ENCODE data around the gene CNPY4. TPM values are rescaled to one million over a fixed set of nuclear protein-coding genes. Genes with fewer than 3 reads are reported as not detected.
"Not testable (repeated sequence)": the region's sequence is repeated elsewhere in the genome, so short reads cannot be mapped to it uniquely, and the experiment has no call there.

Gene CNPY4
- total and polyA plus RNA-seq, 12 donors, result 14.0 to 46.5 (median 24.2) TPM

DNA sequence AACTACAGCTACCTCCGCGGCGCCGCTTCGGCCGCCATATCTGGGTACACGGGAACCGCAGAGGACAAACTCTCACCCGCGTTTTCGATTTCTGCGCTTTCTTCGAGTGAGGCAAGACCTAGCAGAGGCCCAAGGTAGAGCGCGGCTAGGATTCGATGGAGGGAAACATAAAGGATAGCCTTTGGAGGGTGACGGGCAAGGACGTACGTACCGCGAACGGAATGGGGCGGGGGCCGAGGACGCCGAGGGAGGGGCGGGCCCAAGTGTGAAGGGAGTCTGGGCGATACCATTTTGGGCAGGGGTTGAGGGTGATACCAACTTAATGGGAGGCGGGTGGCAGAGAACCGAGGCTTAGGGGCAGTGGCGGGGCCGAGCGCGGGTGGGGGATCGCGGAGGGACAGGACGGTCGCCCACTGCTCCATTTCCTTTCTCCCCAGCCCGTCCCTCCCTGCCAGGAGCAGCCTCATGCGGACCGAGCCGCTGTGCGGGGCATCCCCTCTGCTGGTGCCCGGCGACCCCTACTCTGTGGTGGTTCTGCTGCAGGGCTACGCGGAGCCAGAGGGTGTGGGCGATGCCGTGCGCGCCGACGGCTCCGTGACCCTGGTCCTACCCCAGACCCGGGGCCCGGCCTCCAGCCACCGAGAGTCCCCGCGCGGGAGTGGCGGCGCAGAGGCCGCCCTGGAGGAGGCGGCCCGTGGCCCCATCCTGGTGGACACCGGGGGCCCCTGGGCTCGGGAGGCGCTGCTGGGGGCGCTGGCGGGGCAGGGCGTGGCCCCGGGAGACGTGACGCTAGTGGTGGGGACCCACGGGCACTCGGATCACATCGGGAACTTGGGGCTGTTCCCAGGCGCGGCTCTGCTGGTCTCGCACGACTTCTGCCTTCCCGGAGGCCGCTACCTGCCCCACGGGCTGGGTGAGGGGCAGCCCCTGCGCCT is 7.8 kb downstream of the CNPY4 start, which contains the start of gene MBLAC1:
TSS of gene MBLAC1 (plus strand) at position 37 of the 935 bp plus-strand sequence. CDS start at position 466, 429 bp downstream.
- Histone ChIP-seq H3K9me3 (replicated peaks in 1 of 3) (no peaks in the 10 kb centered on the region), H3K27ac (peak within 1 kb of the TSS; percentile 87 to 99 (median 92)), H3K4me3 (peak within 1 kb of the TSS; percentile 57 to 95 (median 71)), H3K36me3 (replicated peaks in 1 of 2) (no peaks in the 10 kb centered on the region), H3K4me1 (replicated peaks in 1 of 2) (peaks cover 14 to 26% of the 10 kb centered on the region in 2 donors), H3K27me3 (no peaks in the 10 kb centered on the region)
- peak; percentile 88 to 94 (median 91) for DNase-seq
- intact Hi-C loops (cut with DNase I), result no loop called here
- TF ChIP-seq, protein P1, sequence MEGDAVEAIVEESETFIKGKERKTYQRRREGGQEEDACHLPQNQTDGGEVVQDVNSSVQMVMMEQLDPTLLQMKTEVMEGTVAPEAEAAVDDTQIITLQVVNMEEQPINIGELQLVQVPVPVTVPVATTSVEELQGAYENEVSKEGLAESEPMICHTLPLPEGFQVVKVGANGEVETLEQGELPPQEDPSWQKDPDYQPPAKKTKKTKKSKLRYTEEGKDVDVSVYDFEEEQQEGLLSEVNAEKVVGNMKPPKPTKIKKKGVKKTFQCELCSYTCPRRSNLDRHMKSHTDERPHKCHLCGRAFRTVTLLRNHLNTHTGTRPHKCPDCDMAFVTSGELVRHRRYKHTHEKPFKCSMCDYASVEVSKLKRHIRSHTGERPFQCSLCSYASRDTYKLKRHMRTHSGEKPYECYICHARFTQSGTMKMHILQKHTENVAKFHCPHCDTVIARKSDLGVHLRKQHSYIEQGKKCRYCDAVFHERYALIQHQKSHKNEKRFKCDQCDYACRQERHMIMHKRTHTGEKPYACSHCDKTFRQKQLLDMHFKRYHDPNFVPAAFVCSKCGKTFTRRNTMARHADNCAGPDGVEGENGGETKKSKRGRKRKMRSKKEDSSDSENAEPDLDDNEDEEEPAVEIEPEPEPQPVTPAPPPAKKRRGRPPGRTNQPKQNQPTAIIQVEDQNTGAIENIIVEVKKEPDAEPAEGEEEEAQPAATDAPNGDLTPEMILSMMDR (IDR thresholded peaks at IDR 0.05), result no peak
- peak; percentile 22 to 59 for TF ChIP-seq POLR2A (IDR thresholded peaks at IDR 0.05)
- whole genome bisulfite sequencing, 4 donors, result 0 to 1% (median 0%) methylated on average over 24 to 85 of the region's 85 CpGs

DNA sequence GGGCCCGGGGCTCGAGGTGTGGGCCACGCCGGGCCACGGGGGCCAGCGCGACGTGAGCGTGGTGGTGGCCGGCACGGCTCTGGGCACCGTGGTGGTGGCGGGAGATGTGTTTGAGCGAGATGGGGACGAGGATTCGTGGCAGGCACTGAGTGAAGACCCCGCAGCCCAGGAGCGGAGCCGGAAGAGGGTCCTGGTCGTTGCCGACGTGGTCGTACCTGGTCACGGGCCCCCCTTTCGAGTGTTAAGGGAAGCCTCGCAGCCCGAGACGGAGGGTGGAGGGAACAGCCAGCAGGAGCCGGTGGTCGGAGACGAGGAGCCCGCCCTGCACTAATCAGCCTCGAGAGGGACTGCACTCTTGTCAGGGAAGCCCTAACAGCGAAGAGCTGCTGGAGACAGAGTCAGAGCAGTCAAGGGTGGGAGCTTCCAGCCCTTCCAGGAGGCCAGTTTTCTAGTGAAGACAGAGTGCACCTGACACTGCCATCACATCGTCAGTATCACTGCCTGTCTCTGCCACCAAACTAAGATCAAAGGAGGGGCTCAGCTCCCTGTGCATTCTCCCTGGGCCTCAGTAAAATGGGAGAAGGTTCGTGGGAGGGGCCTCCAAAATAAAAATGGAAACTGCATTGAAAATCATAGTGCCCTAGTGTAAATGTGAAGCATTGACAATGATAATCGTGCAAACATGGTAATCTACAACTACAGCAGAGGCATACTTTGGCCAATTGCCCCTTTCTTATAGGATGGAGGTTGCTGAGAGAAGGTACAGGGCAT is 8.6 kb downstream of the CNPY4 start:
- peak overlapping the region in 3 of 5 donors; percentile 87 to 99 (median 95) for H3K27ac ChIP-seq
- H3K27me3 ChIP-seq, result no peaks in the 10 kb centered on the region
- 4 to 6% (median 5%) methylated on average over 22 to 37 of the region's 37 CpGs for WGBS, 4 donors
- TF ChIP-seq, protein P1 (IDR thresholded peaks at IDR 0.05), result no peak
- no peak for TF ChIP-seq POLR2A (IDR thresholded peaks at IDR 0.05)
- peak overlapping the region; percentile 25 to 95 (median 71) for H3K4me3 ChIP-seq
- intact Hi-C loops (cut with DNase I), result no loop called here
- H3K9me3 ChIP-seq (replicated peaks in 1 of 3), result no peaks in the 10 kb centered on the region
- H3K36me3 ChIP-seq (replicated peaks in 1 of 2), result no peaks in the 10 kb centered on the region
- DNase-seq, result peak in 3 of 7 donors; percentile 38 to 43 (median 39)
- peaks cover 14 to 26% of the 10 kb centered on the region in 2 donors for H3K4me1 ChIP-seq (replicated peaks in 1 of 2)

DNA sequence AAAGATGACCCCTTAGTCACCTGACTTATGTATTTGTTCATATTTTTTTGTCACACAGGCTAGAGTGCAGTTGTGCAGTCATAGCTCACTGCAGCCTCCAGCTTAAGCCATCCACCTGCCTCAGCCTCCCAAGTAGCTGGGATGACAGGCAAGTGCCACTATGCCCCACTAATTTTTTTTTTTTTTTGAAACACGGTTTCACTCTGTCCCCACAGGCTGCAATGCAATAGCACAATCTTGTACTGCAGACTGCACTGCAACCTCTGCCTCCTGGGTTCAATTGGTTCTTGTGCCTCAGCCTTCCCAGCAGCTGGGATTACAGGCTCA is 9.2 kb downstream of the CNPY4 start:
- intact Hi-C loops (cut with DNase I), result no loop called here
- H3K9me3 ChIP-seq (replicated peaks in 1 of 3), result no peaks in the 10 kb centered on the region
- H3K4me3 ChIP-seq, result no peak overlapping the region
- H3K27ac ChIP-seq, result no peak overlapping the region
- WGBS, 4 donors, result 40 to 71% (median 63%) methylated on average over 1 of the region's 1 CpG
- H3K4me1 ChIP-seq (replicated peaks in 1 of 2), result peaks cover 14 to 26% of the 10 kb centered on the region in 2 donors
- H3K36me3 ChIP-seq (replicated peaks in 1 of 2), result no peaks in the 10 kb centered on the region
- TF ChIP-seq POLR2A (IDR thresholded peaks at IDR 0.05), result no peak
- TF ChIP-seq, protein P1 (IDR thresholded peaks at IDR 0.05), result no peak
- DNase-seq, result no peak
- H3K27me3 ChIP-seq, result no peaks in the 10 kb centered on the region

DNA sequence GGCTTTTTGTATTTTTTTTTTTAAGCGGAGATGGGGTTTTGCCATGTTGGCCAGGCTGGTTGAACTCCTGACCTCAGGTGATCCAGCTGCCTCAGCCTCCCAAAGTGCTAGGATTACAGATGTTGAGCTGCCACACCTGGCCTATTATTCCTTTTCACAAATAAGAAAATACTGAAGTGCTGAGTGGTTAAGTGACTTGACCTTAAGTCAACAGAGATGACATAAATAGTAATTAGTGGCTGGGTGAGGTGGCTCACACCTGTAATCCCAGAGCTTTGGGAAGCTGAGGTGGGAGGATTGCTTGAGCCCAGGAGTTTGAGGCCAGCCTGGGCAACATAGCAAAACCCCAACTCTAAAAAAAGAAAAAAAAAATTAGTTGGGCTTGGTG is 10.8 kb downstream of the CNPY4 start:
- H3K36me3 ChIP-seq (replicated peaks in 1 of 2); DNase-seq; H3K9me3 ChIP-seq (replicated peaks in 1 of 3); H3K27me3 ChIP-seq; H3K27ac ChIP-seq; H3K4me3 ChIP-seq: not testable (repeated sequence)
- intact Hi-C loops (cut with DNase I), result loop anchor here (5.0 kb wide), 2 partner anchors 77 to 87 kb away; partner anchors contain the start of gene PVRIG (in 1 of the 2)
- peaks cover 14 to 25% of the 10 kb centered on the region in 2 donors for H3K4me1 ChIP-seq (replicated peaks in 1 of 2)
- 88 to 100% (median 95%) methylated on average over 1 of the region's 1 CpG for WGBS, 4 donors
